Esophagus muscularis mucosa (tissue), 4 donors: ENCODE results near the gene KBTBD12.

ENCODE experiments used
- CTCF ChIP-seq, 3 experiments: fragments of 200-600 bp in 2 of 3; fragments of 450-650 bp in 1 of 3; sonication (generic) in 2 of 3; IDR thresholded peaks; one replicate each; pipeline ENCODE4 v1.5.1; 2017 to 2019; ENCODE audit warnings: antibody characterized with exemption in 3 of 3, mild to moderate bottlenecking in 2 of 3, moderate library complexity in 1 of 3
- EP300 ChIP-seq: sonication (generic); formaldehyde crosslinking; IDR thresholded peaks from one replicate; pipeline ENCODE4 v1.6.1; 2017; ENCODE audit warnings: antibody characterized with exemption
- POLR2AphosphoS5 ChIP-seq, 2 donors: sonication (generic); formaldehyde crosslinking; IDR thresholded peaks; one replicate each; pipeline ENCODE4 v1.6.1; 2017; ENCODE audit warnings: antibody characterized with exemption in 2 of 2

- TF ChIP-seq EP300 (no peak), CTCF (IDR thresholded peaks at IDR 0.05) (no peak), POLR2AphosphoS5 (IDR thresholded peaks at IDR 0.05) (no peak)
Measured at GRCh38 chr3:127929818-127930413, 14.9 kb downstream of the KBTBD12 start.
